NCI-H1436 (cell line): Measurements from ENCODE around the gene OR10X1.

Experiments used
- DNase-seq: peaks from one replicate; lab custom pipeline; 2025; lab: John Stamatoyannopoulos, UW

Gene OR10X1

GRCh38 chr1:158579733-158580132 is at the start of gene OR10X1:
Gene OR10X1 (minus strand): TSS chr1:158579899. CDS start chr1:158579899, 0 bp downstream.
- no peak for DNase-seq

DNA sequence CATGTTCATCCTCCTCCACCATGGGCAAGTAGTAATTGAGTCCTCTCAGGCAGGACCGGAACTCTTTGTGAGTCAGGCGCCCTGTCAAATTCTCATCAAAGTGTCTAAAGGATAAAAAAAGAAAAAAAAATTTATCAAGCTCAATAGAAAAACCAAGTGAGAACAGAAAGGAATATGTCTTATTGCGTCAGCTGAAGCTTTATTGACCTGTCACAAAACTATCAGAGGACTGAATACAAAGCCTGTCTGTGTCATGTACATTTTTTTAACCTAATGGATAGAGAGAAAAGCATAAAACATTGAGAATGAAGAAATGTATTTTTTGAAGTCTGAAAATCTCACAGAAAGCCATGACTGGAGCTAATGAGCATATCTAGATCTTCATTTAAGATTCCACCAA is 34.1 kb upstream of the OR10X1 start:
- DNase-seq: no peak

DNA sequence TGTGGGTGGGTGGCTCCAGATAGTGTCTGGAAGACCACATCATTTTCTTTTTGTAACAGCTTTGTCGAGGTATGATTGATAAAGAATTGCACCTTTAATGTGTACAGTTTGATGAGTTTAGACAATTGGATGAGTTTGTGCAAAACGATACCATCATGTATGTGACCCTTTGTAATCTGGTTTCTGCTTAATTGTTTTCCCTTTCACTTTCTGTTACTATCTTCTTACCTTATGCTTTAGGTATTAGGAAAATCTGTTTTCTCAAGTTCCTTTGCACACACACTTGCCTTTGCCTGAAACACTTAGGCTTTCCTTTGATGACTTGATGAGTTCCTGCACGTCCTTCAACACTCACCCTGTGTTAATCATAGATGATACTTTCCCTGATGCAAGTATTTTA is 32.2 kb upstream of the OR10X1 start:
- DNase-seq: no peak

DNA sequence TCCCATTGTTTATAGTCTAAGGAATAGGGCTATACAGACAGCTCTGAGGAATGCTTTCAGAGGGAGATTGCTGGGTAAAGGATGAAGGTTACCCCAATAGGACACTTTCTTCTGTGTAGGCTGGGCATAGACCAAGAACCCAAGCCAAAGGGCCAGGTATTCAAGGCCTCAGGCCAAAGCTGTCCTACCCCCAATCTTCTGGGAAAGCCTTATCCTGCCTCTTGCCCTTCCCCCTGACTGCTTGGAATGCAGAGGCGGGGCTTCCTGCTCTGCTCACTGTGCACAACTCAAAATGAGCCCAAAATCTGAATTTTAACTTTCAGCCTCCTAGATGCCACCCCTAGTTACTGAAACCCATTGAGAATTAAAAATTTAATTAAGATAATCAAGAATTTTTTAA is 27.6 kb upstream of the OR10X1 start:
- DNase-seq: no peak

DNA sequence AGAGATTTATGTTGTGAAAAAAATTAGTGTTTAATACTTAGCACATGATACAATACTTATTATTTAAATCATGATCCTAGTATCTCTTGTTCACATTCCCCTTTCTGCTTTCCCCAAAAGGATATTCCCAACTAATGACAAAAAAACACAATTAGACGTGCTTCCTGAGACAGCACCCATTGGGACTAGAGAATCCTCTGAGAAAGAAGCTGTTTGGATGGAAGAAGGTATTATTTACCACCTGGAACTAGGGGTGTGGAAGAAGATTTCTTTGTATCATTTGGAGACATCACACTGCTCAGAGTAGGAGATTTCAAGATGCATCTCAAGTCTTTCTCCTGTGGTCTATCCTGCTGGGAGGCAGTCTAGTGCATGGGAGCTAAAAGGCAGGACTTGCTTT is 25.3 kb upstream of the OR10X1 start, which contains the start of gene OR10Z1:
Gene OR10Z1, plus strand, starts transcription at position 301 of the 400 bp plus-strand sequence. CDS start 1,171 bp downstream, outside the sequence.
- DNase-seq: no peak

DNA sequence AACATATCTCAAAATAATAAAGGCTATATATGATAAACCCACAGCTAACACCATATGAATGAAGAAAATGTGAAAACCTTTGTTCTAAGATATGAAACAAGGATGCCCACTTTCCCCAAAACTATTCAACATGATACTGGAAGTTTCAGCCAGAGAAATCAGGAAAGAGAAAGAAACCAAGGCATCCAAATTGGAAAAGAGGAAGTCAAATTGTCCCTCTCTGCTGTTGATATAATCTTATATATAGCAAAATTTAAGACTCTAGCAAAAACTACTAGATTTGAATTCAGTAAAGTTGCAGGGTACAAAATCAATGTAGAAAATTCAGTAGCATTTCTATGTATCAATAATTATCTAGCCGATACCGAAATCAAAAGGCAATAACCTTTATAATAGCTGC is 21.0 kb upstream of the OR10X1 start:
- DNase-seq: no peak

GRCh38 chr1:158586942-158587341 is 7.2 kb upstream of the OR10X1 start:
- DNase-seq: no peak

DNA sequence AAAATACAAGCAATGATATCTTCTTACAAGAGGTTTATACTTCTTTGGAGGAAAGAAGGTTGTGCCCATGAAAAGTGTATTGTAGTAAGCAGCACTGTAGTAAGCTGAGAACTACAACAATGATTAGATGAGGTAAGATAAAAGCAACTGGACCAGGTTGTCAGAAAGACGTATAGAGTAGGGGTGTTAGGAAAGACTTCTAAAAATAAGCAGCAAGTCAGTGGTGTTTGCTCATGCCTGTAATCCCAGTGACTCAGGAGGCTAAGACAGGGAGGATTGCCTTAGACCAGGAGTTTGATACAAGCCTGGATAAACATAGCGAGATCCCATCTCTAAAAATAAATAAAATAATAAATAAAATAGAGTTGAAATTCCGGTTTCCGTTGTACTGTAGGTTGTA is 4.3 kb upstream of the OR10X1 start:
- no peak for DNase-seq

DNA sequence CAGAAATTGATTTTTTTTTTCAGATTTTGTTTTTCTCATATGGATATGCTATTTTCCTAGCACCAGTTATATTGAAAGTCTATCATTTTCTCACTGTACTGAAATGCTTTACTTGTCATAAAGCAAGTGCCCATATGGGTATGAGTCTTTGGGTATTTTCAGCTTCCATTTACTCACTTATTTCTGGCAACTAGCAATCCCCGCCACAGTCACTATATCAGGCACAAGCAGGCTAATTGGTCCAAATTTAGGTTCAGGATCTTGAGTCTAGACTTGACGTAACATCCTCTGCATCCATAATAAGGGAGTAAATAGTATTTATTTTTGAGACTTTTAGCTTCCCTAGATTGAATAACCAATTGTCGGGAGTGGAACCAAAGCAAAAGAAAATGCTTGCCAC is 2.1 kb downstream of the OR10X1 start:
- DNase-seq: no peak

GRCh38 chr1:158572226-158572625 is 7.5 kb downstream of the OR10X1 start:
- no peak for DNase-seq

DNA sequence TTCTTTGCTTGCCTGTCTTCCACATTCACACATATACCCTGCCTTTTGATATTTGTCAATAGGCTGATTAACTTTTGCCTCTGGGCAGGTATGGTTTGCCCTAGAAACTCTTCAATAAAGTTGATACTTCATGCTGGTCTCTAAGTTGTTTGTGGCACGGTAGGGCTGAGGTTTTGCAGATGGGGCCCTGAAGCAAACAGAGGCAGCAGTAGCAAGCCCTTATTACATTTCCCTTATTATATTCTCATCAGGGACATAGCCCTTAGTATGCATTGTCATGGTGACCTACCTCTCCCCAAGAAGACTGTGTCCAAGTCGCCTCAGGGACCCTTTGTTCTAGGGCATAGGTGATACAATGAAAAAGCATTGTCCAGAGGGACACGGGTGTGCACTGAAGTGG is 9.2 kb downstream of the OR10X1 start, which contains the start of gene OR6P1:
Gene OR6P1, minus strand, starts transcription at position 101 of the 400 bp plus-strand sequence. CDS start 6,976 bp downstream, outside the sequence.
- no peak for DNase-seq

- DNase-seq: no peak
Measured at GRCh38 chr1:158564608-158565007, 15.1 kb downstream of the OR10X1 start.

DNA sequence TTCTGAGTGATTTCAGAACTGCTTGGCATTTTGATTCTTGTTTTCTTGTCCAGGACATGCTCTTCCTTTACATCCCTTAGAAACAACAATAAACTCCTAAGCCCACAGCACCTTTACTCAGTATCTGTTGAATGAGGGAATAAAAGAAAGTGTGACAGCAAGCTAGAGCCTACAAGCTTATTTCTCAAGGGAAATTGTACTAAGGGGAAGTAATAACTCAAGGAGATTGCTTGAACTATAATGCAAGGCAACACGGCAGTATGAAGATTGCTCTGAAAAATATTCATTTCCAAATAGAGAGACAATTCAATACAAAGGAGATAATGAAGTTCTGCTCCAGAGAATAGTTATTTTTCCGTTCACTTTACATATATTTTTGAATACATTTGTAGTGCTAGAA is 15.8 kb downstream of the OR10X1 start:
- DNase-seq: no peak

DNA sequence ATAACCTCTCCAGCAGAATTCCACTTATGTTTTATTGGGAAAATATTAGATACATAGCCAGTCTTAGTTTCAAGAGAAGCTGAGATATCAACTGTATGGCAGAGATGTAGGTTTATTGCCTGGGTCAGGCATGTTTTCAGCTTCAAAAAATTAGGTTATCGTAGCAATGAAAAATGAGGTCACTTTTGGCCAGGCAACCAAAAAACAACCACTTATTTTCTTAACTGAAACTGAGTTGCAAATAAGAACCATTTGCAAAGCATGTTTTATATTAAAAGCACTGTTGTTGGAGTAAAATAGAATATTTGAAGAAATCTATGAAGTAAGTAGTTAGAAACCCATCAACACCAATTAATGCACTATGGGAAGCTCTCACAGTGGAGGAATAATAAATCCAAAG is 20.0 kb downstream of the OR10X1 start:
- no peak for DNase-seq

DNA sequence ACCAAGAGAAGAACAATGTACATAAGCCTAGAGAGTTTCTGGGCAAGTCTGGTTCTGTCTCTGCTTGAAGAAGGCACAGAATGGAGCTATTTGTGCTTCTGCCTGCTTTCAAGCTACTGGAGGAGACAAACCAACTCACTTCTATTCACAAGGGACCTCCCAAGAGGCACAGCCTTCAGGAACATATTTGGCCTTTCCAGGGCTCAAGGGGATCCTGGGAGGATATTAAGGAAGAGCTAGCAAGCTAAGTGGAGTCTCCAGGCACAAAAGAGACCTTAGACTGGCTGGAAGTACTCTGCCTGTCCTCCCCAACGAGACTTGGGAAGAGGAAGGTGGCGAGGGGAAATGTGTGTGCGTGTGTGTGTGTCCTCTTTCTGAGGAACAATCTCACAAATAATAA is 25.3 kb downstream of the OR10X1 start, which contains the start of gene OR6Y1:
Gene OR6Y1, minus strand, starts transcription at position 54 of the 400 bp plus-strand sequence. CDS start 6,300 bp downstream, outside the sequence.
- no peak for DNase-seq

DNA sequence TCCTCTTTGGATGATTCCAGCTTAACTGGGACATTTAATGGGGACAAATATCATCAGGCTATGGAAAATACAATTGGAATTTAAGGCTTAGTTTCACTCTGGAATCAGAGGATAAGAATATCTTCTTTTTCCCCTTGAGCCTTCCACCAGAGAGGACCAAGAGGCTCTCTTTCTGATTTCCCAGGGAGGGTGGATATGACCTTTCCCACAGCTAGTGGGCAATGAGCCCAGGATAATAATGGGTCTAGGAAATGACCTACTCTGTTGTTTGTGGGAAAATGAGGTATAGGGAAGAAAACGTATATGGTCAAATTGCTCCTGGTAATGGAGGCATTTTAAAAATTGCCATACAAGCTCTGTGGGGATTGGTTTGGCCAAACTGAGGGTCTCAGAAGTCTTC is 27.4 kb downstream of the OR10X1 start:
- DNase-seq: no peak

DNA sequence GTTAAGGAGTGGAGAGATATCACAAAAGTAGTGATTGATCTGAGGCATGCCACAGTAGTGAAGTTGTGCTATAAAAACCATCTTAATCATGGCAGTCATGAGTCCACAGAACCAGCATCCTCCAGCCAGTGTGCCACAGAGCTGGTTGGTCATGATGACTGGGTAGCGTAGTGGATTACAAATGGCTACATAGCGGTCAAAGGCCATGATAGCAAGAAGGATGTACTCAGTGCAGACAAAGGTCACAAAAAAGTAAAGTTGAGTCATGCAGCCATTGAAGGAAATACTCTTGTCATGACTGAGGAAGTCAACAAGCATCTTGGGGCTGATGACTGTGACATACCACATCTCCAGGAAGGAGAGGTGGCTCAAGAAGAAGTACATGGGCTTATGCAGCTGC is 32.2 kb downstream of the OR10X1 start:
- DNase-seq: no peak

DNA sequence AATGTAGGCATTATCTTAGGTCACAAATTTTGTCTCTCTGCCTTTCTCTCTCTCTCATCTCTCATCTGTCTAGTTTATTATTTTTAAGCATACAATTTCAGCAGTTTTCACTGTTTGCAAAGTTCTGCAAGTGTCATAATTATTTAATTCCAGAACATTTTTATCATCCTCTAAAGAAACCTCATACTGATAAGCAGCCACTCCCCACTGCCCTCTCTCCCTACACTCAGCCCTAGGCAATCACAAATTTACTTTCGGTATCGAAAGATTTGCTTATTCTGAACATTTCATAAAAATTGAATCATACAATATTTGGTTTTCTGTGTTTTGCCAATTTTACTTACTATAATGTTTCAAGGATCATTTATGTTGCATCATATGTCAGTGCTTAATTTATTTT is 42.1 kb downstream of the OR10X1 start:
- DNase-seq: no peak

DNA sequence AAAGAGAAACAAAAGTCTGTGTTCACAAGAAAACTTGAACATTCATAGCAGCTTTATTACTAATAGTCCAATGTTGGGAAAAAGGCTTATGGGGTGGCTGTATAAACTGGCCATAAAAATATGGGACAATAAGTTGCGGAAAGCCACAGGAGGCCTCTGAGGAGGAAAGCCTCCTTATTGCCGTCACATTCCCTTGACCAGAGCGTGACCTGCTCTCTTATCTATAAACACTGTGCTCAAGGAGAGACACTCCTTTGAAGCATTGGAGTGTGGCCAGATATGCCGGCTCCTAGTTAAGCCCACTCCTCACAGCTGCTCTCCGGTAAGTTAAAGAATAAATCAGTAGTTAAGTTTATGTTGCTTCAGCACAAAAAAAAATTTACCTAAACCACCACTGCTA is 45.2 kb downstream of the OR10X1 start:
- DNase-seq: no peak
